GM21423 (cell line): ENCODE measurements around the gene ADCY1.

Source experiments
- ATAC-seq: cut with Tn5 transposase; IDR thresholded peaks from one replicate; pipeline ENCODE4 v1.9.1; 2021; ENCODE audit warnings: mild to moderate bottlenecking, moderate library complexity; ENCODE audit not compliant: unreplicated experiment

The ADCY1 gene

GRCh38 chr7:45623157-45623556 is 49.0 kb downstream of the ADCY1 start:
- no peak for ATAC-seq

- ATAC-seq = no peak
These were observed 49.7 kb downstream of the ADCY1 start for GRCh38 chr7:45623740-45624391.

GRCh38 chr7:45624392-45624760 is 50.2 kb downstream of the ADCY1 start:
- ATAC-seq = no peak

GRCh38 chr7:45625067-45625466 is 50.9 kb downstream of the ADCY1 start:
- ATAC-seq = no peak

- ATAC-seq = no peak
These were observed 51.7 kb downstream of the ADCY1 start for GRCh38 chr7:45625714-45626440.

GRCh38 chr7:45626441-45627430 is 52.6 kb downstream of the ADCY1 start:
- ATAC-seq = no peak

GRCh38 chr7:45627691-45628456 is 53.7 kb downstream of the ADCY1 start:
- no peak for ATAC-seq

GRCh38 chr7:45631569-45631968 is 57.4 kb downstream of the ADCY1 start:
- no peak for ATAC-seq

- no peak for ATAC-seq
These were observed 62.6 kb downstream of the ADCY1 start for GRCh38 chr7:45636733-45637132.

- no peak for ATAC-seq
These were observed 64.7 kb downstream of the ADCY1 start for GRCh38 chr7:45638916-45639315.

- no peak for ATAC-seq
These were observed 67.9 kb downstream of the ADCY1 start for GRCh38 chr7:45642044-45642443.

GRCh38 chr7:45643630-45644029 is 69.5 kb downstream of the ADCY1 start:
- ATAC-seq = no peak

GRCh38 chr7:45644237-45644636 is 70.1 kb downstream of the ADCY1 start:
- no peak for ATAC-seq

GRCh38 chr7:45645141-45645969 is 71.2 kb downstream of the ADCY1 start:
- ATAC-seq = no peak

- ATAC-seq = no peak
These were observed 72.1 kb downstream of the ADCY1 start for GRCh38 chr7:45646207-45646821.

- ATAC-seq = no peak
These were observed 73.0 kb downstream of the ADCY1 start for GRCh38 chr7:45646996-45647825.

- no peak for ATAC-seq
These were observed 74.0 kb downstream of the ADCY1 start for GRCh38 chr7:45647967-45648670.

GRCh38 chr7:45648671-45648995 is 74.5 kb downstream of the ADCY1 start:
- ATAC-seq = no peak
